ENCODE measurements around the gene JUP.

DNA sequence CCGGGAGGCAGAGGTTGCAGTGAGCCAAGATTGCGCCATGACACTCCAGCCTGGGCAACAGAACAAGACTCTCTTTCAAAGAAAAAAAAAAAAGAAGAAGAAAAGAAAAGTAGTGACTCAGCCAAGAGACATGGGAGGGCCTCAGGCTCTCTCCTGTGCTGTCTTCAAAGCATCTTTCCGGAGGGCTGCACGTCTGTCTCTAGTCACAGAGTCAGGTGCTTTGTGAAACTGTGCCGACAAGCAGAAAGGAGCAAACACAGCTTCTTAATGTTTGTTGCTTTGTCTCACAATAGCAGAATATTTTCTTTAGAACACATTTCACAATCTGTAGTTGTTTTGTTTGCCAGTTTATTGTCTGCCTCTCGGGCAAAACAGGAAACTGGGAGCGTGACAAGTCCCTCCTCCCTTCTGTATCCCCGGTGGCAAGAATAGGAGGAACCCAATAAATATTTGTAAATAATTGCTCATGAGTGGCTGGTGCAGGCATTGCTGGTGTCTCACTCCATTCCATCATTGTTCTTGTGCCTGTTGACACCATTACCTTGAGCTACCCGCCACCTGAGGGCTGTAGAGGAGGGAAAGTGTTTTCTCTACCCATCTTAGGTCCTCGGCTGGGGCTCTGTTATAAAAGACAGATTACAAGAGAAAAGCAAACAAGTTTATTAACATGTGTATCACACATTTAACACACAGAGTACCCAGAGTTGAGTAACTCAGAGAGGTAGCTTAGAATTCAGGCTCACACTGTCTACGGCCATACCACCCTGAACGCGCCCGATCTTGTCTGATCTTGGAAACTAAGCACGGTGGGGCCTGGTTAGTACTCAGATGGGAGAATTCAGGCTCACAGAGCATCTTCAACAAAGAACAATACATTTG, 68.9 kb downstream of the JUP start:
- TF ChIP-seq, protein P1, sequence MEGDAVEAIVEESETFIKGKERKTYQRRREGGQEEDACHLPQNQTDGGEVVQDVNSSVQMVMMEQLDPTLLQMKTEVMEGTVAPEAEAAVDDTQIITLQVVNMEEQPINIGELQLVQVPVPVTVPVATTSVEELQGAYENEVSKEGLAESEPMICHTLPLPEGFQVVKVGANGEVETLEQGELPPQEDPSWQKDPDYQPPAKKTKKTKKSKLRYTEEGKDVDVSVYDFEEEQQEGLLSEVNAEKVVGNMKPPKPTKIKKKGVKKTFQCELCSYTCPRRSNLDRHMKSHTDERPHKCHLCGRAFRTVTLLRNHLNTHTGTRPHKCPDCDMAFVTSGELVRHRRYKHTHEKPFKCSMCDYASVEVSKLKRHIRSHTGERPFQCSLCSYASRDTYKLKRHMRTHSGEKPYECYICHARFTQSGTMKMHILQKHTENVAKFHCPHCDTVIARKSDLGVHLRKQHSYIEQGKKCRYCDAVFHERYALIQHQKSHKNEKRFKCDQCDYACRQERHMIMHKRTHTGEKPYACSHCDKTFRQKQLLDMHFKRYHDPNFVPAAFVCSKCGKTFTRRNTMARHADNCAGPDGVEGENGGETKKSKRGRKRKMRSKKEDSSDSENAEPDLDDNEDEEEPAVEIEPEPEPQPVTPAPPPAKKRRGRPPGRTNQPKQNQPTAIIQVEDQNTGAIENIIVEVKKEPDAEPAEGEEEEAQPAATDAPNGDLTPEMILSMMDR (IDR thresholded peaks at IDR 0.05): no peak
- TF ChIP-seq EP300 (IDR thresholded peaks at IDR 0.05) (no peak), POLR2A (IDR thresholded peaks at IDR 0.05) (no peak)
